ENCODE data around the gene HILPDA. TPM values are rescaled to one million over a fixed set of nuclear protein-coding genes. Genes with fewer than 3 reads are reported as not detected.
"Not testable (repeated sequence)": the region's sequence is repeated elsewhere in the genome, so short reads cannot be mapped to it uniquely, and the experiment has no call there.

HILPDA gene
- total RNA-seq, 1 donor from 2014 or later, result 72.0 TPM

DNA sequence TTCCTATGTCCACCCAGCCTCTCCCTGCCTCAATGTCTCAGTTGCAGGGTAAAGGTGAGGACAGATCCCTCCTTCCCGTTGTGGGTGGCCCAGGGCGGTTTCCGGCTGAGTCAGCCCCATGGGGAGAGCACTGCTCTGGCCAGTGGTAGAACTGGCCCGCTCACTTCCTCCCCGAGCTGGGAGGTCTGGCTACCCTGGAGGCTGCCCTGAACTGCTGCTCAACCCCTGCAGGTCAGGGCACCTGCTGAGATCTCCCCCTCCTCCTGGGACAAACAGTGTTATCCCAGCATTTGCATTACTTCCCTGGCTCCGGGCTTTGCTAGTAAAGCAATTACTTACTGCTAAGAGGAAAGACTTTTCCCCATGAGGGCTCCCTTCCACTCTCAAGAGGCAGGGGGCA is 24.5 kb upstream of the HILPDA start:
- no peak for DNase-seq (ENCODE audit: low spot score)

- DNase-seq (ENCODE audit: low spot score), result no peak
Measured at GRCh38 chr7:128431754-128432153, 23.9 kb upstream of the HILPDA start.

GRCh38 chr7:128434413-128435326 is 21.0 kb upstream of the HILPDA start:
- DNase-seq (ENCODE audit: low spot score), result no peak

DNA sequence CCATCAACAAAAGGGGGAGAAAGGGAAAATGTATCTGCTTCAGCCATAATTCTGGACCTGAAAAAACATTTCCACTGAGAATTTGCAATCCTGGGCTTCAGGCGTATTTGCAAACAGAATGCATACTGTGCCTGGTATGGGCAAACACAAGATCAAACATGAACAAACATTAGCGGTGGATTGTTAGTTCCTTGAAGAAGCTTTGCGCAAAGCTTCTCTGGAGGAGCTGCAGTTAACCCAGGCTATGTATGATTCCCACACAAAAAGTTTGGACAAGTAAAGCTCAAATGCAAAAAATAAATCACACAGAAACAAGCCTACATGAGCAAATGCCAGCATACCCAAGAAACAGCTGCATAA is 20.4 kb upstream of the HILPDA start:
- DNase-seq (ENCODE audit: low spot score), result peak; percentile 33

DNA sequence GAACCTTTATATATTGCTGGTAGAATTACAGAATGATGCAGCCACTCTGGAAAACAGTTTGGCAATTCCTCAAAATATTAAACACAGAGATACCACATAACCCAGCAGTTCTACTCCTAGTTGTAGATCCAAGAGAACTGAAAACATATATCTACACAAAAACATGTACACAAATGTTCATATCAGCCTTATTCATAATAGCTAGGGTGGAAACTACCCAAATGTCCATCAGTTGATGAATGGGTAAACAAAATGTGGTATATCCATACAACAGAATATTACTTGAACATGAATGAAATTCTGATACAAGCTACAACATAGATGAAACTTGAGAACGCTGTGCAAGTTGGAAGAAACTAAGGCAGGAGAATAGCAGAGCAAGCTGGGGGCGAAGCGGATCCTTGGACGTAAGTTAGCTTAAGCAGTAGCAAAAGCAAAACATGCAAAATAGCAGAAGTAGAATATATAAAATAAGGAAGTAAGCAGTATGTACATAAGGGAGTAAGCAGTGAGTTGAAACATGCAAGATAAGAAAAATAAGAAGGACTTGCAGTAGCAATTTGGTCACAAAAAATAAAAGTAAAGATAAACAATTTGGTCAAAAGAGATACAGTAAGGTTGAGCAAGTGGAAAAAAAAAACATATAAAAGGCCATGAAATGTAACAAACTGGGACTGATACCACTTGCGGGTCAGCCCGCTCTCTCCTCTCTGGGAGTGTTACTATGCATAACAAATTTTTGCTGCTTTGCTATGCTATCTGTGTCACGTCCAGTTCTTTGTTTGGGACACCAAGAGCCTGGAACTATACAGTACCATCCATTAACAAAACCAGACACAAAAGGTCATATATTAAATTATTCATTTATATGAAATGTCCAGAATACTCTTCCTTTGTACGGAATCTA is 18.0 kb upstream of the HILPDA start:
- no peak for DNase-seq (ENCODE audit: low spot score)

GRCh38 chr7:128442356-128442755 is 13.3 kb upstream of the HILPDA start:
- DNase-seq (ENCODE audit: low spot score), result no peak

GRCh38 chr7:128443831-128444600 is 11.7 kb upstream of the HILPDA start:
- no peak for DNase-seq (ENCODE audit: low spot score)

DNA sequence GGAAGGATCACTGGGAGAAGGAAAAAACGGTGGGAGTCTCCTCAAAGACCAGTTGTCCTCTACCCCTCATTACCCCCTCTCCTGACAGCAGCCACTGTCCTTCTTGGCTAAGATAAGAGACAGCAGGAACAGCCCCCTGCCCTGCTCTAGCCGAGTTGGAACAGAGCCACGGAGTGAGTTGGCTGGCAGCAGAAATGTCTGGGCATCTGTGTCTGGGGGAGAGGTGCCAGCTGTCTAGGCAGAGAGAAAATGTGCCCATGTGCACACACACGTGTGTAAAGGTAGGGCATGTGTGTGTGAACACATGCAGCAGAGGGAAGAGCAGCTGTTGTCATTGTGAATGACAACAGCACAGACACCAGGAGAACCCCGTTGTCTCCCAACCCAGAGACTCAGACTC is 9.4 kb upstream of the HILPDA start:
- DNase-seq (ENCODE audit: low spot score), result no peak

DNA sequence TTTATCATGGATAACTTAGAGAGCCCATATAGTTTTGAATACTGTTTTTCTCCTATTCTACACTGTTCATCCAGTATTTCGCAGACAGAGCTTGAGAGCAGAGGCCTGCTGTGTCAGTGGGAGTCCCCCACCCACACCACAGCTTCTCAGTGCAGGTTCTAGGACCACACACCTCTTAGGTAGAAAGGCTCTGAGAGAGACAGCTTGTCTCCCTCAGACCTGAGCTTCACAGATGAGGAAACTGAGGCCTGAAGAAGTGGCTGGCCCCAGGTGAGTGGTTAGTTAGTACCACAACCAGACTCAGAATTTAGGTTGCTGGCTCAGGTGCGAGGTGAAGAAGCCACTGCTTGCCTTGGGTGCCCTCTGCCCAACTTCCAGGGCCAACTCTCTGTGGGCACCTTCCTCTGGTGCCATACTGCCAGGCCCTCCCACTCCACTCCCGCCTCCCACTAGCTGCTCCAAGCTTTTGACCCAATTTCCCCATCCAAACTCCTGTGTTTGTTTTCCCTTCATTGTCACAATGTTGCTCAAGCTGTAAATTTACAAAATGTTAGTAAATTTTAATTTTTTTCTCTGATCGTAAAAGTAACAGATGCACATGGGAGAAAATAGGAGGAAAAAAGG is 7.6 kb upstream of the HILPDA start:
- DNase-seq (ENCODE audit: low spot score), result no peak

DNA sequence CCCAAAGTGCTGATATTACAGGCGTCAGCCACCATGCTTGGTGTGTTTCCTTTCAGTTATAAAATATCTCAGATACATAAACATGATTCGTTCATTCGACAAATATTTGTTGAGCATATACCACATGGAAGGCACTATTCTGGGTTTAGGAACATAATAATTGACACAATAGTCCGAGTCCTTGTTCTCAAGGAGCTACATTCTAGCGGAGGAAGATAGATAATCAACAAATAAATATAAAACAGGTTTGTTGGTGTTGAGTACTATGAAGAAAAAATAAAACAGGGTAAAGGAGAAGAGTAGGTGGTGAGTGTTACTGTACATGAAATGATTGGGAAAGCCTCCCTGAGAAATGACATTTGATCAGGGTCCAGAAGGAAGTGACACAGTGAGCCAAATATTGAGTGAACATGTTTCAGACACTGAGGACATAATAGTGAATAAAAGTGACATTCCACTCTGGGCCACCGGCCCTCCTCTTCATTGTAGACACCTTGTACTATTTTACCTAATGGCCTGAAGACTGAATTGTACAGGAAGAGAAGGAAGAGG is 6.9 kb upstream of the HILPDA start:
- DNase-seq (ENCODE audit: low spot score), result no peak

GRCh38 chr7:128450409-128450808 is 5.3 kb upstream of the HILPDA start:
- no peak for DNase-seq (ENCODE audit: low spot score)

DNA sequence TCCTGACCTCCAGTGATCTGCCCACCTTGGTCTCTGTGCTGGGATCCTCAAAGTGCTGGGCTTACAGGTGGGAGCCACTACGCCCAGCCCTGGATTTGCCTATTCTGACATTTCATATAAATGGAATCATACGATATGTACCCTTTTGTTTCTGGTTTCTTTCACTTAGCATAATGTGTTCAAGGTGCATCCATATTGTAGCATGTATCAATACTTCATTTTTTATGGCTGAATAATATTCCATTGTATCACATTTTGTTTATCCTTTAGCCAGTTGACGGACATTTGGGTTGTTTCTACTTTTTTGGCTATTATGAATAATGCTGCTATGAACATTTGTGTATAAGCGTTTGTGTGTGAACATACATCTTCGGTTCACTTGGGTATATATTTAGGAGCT is 4.8 kb upstream of the HILPDA start:
- DNase-seq (ENCODE audit: low spot score), result no peak

DNA sequence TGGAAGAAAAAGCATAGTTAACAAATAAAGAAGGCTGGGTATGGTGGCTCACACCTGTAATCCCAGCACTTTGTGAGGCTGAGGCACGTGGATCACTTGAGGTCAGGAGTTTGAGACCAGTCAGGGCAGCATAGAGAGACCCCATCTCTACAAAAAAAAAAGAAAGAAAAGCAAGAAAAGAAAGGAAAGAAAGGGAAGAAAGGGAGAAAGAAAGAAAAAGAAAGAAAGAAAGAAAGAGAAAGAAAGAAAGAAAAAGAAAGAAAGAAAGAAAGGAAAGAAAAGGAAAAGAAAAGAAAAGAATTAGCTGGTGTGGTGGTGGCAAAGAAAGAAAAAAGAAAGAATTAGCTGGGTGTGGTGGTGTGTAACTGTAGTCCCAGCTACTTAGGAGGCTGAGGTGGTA is 3.1 kb upstream of the HILPDA start:
- DNase-seq (ENCODE audit: low spot score), result no peak

DNA sequence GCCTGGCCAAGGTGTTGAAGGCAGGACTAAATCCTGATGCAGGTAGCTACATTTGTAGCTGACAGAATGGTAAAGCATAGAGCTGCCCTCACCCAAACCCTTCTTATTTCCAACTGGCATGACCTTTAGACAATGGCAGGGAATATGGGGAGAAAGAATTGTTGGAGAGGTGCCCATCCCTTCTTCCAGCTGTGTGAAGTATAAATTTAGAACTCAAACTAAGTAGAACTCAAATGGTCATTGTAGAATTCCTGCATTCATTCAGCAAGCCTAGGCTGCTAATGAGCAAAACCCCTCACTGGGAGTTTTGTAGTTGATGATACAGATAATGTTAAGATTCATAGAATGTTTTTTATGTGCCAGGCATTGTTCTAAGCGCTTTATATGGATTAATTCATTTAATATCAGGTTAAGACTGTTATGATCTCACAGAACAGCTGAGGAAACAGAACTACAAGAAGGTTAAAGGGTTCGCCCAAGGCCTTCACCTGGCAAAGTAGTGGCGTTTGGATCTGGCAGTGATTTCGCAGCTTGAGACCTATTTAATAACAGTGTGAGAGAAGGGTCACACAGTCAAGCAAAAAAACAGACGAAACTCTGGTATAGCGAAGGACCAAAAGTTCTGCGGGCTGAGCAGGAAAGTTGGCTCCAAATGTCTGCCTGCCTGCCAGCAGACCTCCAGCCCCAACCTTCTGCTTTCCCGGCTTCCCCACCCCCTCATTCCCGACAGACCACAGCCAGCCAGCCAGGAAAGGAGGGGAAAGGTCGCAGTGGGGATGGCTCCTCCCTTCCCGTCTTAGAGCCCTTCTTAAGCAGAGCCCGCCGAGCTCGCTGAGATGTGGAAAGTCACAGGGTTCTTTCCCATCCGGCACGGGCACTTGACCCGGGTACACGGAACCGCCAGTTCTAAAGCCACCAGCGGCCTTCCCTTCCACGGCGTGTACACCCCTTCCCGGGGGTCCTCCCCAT is 1.6 kb upstream of the HILPDA start:
- peak; percentile 96 for DNase-seq (ENCODE audit: low spot score)

DNA sequence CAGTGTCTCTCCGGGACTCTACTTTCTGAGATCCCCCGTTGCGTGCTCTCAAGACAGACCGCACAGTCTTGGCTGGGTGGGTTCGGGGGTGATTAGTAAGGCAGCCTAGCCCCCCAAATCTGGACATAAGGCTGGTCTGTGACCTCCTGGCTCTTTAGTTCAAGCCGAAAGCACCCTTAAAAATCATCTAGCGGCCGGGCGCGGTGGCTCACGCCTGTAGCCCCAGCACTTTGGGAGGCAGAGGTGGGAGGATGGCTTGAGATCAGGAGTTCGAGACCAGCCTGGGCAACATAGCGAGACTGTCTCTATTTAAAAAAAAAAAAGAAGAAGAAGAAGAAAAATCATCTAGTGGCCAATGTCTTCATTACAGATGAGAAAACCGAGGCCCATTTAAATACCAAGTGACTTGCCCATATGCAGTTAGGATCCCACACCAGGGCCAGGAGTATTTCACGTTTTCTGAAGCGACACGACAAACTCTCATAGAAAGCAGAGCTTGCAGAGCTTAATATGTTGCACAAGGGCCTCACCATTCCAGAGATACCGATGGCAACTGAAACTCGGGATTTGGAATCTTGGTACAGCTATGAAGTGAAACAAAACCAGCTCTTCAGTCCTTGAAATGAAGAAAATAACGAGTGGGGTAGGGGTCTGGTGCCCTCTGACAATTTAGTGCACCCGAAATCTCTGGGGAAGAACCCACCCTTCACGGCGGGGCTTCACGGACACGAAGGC is 703 bp upstream of the HILPDA start:
- peak; percentile 73 for DNase-seq (ENCODE audit: low spot score)

GRCh38 chr7:128456255-128456725 is 612 bp downstream of the HILPDA start:
- DNase-seq (ENCODE audit: low spot score), result no peak

DNA sequence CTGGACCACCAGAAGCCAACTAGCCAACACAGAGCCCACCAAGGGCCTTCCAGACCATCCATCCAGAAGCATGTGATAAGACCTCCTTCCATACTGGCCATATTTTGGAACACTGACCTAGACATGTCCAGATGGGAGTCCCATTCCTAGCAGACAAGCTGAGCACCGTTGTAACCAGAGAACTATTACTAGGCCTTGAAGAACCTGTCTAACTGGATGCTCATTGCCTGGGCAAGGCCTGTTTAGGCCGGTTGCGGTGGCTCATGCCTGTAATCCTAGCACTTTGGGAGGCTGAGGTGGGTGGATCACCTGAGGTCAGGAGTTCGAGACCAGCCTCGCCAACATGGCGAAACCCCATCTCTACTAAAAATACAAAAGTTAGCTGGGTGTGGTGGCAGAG is 1.7 kb downstream of the HILPDA start:
- DNase-seq (ENCODE audit: low spot score), result not testable (repeated sequence)

DNA sequence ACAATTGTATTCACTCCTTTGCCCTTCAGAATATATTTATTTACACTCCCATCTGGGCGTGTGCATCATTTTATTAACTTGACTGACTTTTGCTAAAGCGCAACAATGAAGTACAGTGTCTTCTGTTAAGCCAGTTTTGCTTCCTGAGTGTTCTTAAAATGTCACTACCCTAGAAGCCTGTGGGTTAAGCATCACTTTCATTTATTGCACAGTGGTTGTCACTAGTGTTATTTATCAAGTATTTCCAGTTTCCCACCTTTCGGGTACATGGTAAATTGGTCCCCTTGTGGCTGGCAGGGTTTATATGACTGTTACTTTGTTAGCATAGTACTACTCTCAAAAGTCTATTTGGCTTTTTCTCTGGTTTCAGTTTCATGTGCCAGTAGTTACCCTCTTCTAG is 3.3 kb downstream of the HILPDA start:
- no peak for DNase-seq (ENCODE audit: low spot score)

GRCh38 chr7:128459394-128459878 is 3.8 kb downstream of the HILPDA start:
- peak; percentile 63 for DNase-seq (ENCODE audit: low spot score)

Measured in umbilical cord (tissue), 2 donors.